Measurements from ENCODE around the gene GALNT7.

The GALNT7 gene

DNA sequence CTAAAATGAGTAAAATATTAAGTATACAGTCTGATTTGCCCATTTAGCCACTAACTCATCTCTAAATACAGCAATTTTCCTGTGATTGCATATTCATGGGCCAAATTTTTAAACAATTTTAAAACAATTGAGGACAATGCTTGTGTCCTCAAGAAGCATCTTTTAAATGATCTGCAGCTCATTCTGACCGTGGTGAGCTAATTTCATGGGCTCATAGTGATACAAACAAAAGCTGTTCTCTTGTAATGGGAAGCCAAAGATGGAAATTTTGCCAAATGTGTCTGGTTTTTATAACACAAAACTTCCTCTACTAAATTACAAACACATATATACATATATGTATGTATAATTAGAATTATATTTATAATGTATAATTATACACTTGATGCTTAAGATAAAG is 125.8 kb downstream of the GALNT7 start:
- TF ChIP-seq TAF1 (IDR thresholded peaks at IDR 0.05; ENCODE audit: borderline replicate concordance, insufficient read depth, low read length) (no peak), POLR2AphosphoS5 (IDR thresholded peaks at IDR 0.05; ENCODE audit: low read depth, low read length) (no peak), FOXP2 (optimal IDR thresholded peaks at IDR 0.05; ENCODE audit: borderline replicate concordance, extremely low read depth, extremely low read length, insufficient read depth) (no peak), SIN3A (IDR thresholded peaks at IDR 0.05; ENCODE audit: borderline replicate concordance, insufficient read depth, low read length) (no peak)
- TF ChIP-seq, protein P1, sequence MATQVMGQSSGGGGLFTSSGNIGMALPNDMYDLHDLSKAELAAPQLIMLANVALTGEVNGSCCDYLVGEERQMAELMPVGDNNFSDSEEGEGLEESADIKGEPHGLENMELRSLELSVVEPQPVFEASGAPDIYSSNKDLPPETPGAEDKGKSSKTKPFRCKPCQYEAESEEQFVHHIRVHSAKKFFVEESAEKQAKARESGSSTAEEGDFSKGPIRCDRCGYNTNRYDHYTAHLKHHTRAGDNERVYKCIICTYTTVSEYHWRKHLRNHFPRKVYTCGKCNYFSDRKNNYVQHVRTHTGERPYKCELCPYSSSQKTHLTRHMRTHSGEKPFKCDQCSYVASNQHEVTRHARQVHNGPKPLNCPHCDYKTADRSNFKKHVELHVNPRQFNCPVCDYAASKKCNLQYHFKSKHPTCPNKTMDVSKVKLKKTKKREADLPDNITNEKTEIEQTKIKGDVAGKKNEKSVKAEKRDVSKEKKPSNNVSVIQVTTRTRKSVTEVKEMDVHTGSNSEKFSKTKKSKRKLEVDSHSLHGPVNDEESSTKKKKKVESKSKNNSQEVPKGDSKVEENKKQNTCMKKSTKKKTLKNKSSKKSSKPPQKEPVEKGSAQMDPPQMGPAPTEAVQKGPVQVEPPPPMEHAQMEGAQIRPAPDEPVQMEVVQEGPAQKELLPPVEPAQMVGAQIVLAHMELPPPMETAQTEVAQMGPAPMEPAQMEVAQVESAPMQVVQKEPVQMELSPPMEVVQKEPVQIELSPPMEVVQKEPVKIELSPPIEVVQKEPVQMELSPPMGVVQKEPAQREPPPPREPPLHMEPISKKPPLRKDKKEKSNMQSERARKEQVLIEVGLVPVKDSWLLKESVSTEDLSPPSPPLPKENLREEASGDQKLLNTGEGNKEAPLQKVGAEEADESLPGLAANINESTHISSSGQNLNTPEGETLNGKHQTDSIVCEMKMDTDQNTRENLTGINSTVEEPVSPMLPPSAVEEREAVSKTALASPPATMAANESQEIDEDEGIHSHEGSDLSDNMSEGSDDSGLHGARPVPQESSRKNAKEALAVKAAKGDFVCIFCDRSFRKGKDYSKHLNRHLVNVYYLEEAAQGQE (IDR thresholded peaks at IDR 0.05; ENCODE audit: insufficient read depth in 1 of 2, low read depth in 2 of 2, low read length in 2 of 2): no peak

DNA sequence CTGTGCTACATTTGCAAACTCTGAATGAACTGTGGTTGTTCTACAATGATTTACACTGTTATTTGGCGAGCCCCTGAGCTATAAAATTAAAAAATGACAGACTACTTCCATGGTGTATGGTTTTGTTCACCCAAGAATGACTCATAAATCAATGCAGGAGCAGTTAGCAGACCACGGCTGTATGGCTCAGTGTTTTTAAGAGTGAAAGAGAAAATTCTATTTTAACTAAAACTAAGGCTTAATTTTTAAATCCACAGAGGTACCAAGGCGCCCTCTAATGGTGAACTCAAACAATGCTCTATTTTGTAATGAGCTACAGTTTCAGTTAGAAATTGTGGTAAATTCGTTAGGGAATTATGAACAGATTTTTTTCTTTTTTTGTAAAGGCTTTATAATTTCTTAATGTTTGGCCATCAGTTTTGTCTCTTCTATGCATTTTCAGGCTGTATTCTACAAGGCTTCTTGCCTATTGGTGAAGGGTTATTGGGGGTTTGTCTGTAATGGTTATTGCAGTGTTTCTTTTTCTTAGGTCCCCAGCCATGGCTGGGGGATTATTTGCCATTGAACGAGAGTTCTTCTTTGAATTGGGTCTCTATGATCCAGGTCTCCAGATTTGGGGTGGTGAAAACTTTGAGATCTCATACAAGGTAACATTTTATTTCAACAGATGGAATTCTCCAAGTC is 133.0 kb downstream of the GALNT7 start:
- TF ChIP-seq POLR2AphosphoS5 (IDR thresholded peaks at IDR 0.05; ENCODE audit: low read depth, low read length): no peak
- TF ChIP-seq TAF1 (IDR thresholded peaks at IDR 0.05; ENCODE audit: borderline replicate concordance, insufficient read depth, low read length): no peak
- TF ChIP-seq, protein P1 (IDR thresholded peaks at IDR 0.05; ENCODE audit: insufficient read depth in 1 of 2, low read depth in 2 of 2, low read length in 2 of 2): no peak
- no peak for TF ChIP-seq SIN3A (IDR thresholded peaks at IDR 0.05; ENCODE audit: borderline replicate concordance, insufficient read depth, low read length)
- no peak for TF ChIP-seq FOXP2 (optimal IDR thresholded peaks at IDR 0.05; ENCODE audit: borderline replicate concordance, extremely low read depth, extremely low read length, insufficient read depth)

DNA sequence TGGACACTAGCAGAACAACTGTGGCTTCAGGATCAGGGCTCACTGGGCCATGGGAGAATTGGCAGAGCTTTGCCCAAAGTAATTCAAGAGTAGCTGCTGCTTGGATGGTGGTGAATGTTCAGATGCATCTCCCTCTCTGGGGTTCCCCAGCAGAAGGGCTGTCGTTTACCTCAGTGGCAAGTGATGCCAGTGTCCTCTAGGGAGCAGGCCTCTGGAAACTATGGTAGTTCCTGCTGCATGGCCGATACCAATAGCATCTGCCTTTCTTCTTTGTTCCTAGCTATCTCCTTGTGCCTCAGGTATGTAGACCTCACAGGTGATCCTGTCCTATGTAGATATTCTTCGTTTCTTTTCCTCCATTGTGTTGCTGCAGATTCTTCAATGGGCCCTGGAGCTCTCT is 139.2 kb downstream of the GALNT7 start:
- TF ChIP-seq POLR2AphosphoS5 (IDR thresholded peaks at IDR 0.05; ENCODE audit: low read depth, low read length) (no peak), FOXP2 (optimal IDR thresholded peaks at IDR 0.05; ENCODE audit: borderline replicate concordance, extremely low read depth, extremely low read length, insufficient read depth) (no peak), SIN3A (IDR thresholded peaks at IDR 0.05; ENCODE audit: borderline replicate concordance, insufficient read depth, low read length) (no peak), TAF1 (IDR thresholded peaks at IDR 0.05; ENCODE audit: borderline replicate concordance, insufficient read depth, low read length) (no peak)
- TF ChIP-seq, protein P1 (IDR thresholded peaks at IDR 0.05; ENCODE audit: insufficient read depth in 1 of 2, low read depth in 2 of 2, low read length in 2 of 2): no peak

DNA sequence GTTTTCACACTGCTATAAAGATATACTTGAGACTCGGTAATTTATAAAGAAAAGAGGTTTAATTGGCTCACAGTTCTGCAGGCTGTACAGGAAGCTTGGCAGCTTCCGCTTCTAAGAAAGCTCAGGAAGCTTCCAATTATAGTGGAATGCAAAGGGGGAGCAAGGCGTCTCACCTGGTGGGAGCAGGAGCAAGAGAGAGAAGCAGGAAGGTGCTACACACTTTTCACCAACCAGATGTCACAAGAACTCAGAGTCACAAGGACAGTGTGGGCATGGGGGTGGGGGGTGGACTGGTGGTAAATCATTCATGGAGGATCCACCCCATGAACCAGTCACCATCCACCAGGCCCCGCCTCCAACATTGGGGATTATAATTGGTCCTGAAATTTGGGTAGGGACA is 142.8 kb downstream of the GALNT7 start:
- TF ChIP-seq POLR2AphosphoS5 (IDR thresholded peaks at IDR 0.05; ENCODE audit: low read depth, low read length) (no peak), SIN3A (IDR thresholded peaks at IDR 0.05; ENCODE audit: borderline replicate concordance, insufficient read depth, low read length) (no peak), TAF1 (IDR thresholded peaks at IDR 0.05; ENCODE audit: borderline replicate concordance, insufficient read depth, low read length) (no peak), FOXP2 (optimal IDR thresholded peaks at IDR 0.05; ENCODE audit: borderline replicate concordance, extremely low read depth, extremely low read length, insufficient read depth) (no peak)
- TF ChIP-seq, protein P1 (IDR thresholded peaks at IDR 0.05; ENCODE audit: insufficient read depth in 1 of 2, low read depth in 2 of 2, low read length in 2 of 2): no peak

Measured in PFSK-1 (cell line).